HepG2 (cell line): ENCODE results near the gene SLC22A23. TPM values are rescaled to one million over a fixed set of nuclear protein-coding genes. Genes with fewer than 3 reads are reported as not detected.

Experiments used
- AGO2 ChIP-seq: fragments of 200-400 bp; formaldehyde crosslinking; optimal IDR thresholded peaks from 2 replicates; pipeline ENCODE3; 2017; ENCODE audit warnings: mild to moderate bottlenecking, low read depth, low read length, moderate library complexity
- CBX5 ChIP-seq: sonication (generic); formaldehyde crosslinking; IDR thresholded peaks from 2 replicates; pipeline ENCODE4 v1.4.0; 2020; ENCODE audit warnings: missing genetic modification reagents, borderline replicate concordance
- CCDC6 ChIP-seq: sonication (generic); formaldehyde crosslinking; IDR thresholded peaks from 2 replicates; pipeline ENCODE4 v1.8.1; 2022; ENCODE audit warnings: mild to moderate bottlenecking, missing genetic modification reagents, moderate library complexity
- CENPX ChIP-seq: sonication (generic); formaldehyde crosslinking; IDR thresholded peaks from 2 replicates; pipeline ENCODE4 v1.9.0; 2021; ENCODE audit warnings: mild to moderate bottlenecking, missing genetic modification reagents, moderate library complexity
- DMAP1 ChIP-seq: IDR thresholded peaks from 2 replicates; pipeline ENCODE4 v1.6.1; 2016
- E2F5 ChIP-seq: sonication (generic); formaldehyde crosslinking; conservative IDR thresholded peaks from 2 replicates; pipeline ENCODE4 v1.4.0; 2020; ENCODE audit warnings: missing genetic modification reagents
- HIVEP1 ChIP-seq: sonication (generic); formaldehyde crosslinking; IDR thresholded peaks from 2 replicates; pipeline ENCODE4 v1.4.0; 2020; ENCODE audit warnings: mild to moderate bottlenecking, missing genetic modification reagents
- IKZF1 ChIP-seq: fragments of 450-650 bp; IDR thresholded peaks from 2 replicates; pipeline ENCODE4 v1.7.1; 2016
- KDM6A ChIP-seq: IDR thresholded peaks from 2 replicates; pipeline ENCODE4 v1.6.1; 2016; ENCODE audit warnings: low read depth
- MLLT10 ChIP-seq: sonication (generic); formaldehyde crosslinking; IDR thresholded peaks from 2 replicates; pipeline ENCODE4 v1.4.0; 2020; ENCODE audit warnings: missing genetic modification reagents
- MTA1 ChIP-seq: sonication (generic); formaldehyde crosslinking; IDR thresholded peaks from 2 replicates; pipeline ENCODE4 v1.4.0; 2020; ENCODE audit warnings: missing genetic modification reagents, mild to moderate bottlenecking, borderline replicate concordance
- NFE2L2 ChIP-seq: fragments of 150-350 bp; IDR thresholded peaks from 2 replicates; pipeline ENCODE4 v1.6.1; 2014; ENCODE audit warnings: low read length
- RFX1 ChIP-seq: fragments of 450-650 bp; IDR thresholded peaks from 2 replicates; pipeline ENCODE4 v1.6.1; 2017
- SALL1 ChIP-seq: sonication (generic); formaldehyde crosslinking; IDR thresholded peaks from 2 replicates; pipeline ENCODE4 v1.8.0; 2022; ENCODE audit warnings: mild to moderate bottlenecking, missing genetic modification reagents
- SIX1 ChIP-seq: sonication (generic); formaldehyde crosslinking; IDR thresholded peaks from 2 replicates; pipeline ENCODE4 v1.4.0; 2020; ENCODE audit warnings: missing genetic modification reagents, borderline replicate concordance
- TFDP2 ChIP-seq: sonication (generic); formaldehyde crosslinking; IDR thresholded peaks from 2 replicates; pipeline ENCODE4 v1.4.0; 2020; ENCODE audit warnings: missing genetic modification reagents
- ZNF207 ChIP-seq: fragments of 450-650 bp; IDR thresholded peaks from 2 replicates; pipeline ENCODE4 v1.6.1; 2016; ENCODE audit warnings: antibody characterized with exemption, borderline replicate concordance
- ZNF232 ChIP-seq: sonication (generic); formaldehyde crosslinking; IDR thresholded peaks from 2 replicates; pipeline ENCODE4 v1.4.0; 2020; ENCODE audit warnings: missing genetic modification reagents, borderline replicate concordance
- ZNF30 ChIP-seq: sonication (generic); formaldehyde crosslinking; IDR thresholded peaks from 2 replicates; pipeline ENCODE4 v1.5.0; 2020; ENCODE audit warnings: mild to moderate bottlenecking, missing genetic modification reagents
- ZNF644 ChIP-seq: IDR thresholded peaks from 2 replicates; pipeline ENCODE4 v1.6.1; 2016; ENCODE audit warnings: low read depth
- ZNF83 ChIP-seq: sonication (generic); formaldehyde crosslinking; IDR thresholded peaks from 2 replicates; pipeline ENCODE4 v1.4.0; 2020; ENCODE audit warnings: missing genetic modification reagents, mild to moderate bottlenecking, borderline replicate concordance
- ZZZ3 ChIP-seq: sonication (generic); formaldehyde crosslinking; IDR thresholded peaks from 2 replicates; pipeline ENCODE4 v1.4.0; 2020; ENCODE audit warnings: missing genetic modification reagents, mild to moderate bottlenecking, borderline replicate concordance
- polyA plus RNA-seq, 8 experiments: library from polyadenylated mRNA; depleted of rRNA in 3 of 8; stranded (reverse) in 7 of 8; unstranded in 1 of 8; fragments of >200 nt; fragmentation: Illumina TruSeq in 4 of 8; extraction: Trizol in 4 of 8; gene quantifications; 2 replicates each; pipeline versions ENCODE4 v1.2.1 to v1.2.3, GENCODE V29; 2011 to 2016; ENCODE audit warnings: low read depth in 4 of 8, missing spikeins in 1 of 8, mixed read lengths in 1 of 8; ENCODE audit not compliant: insufficient read depth in 1 of 8
- total RNA-seq, 5 experiments: library from RNA; depleted of rRNA; stranded (reverse); fragments of >200 nt; fragmentation: Illumina TruSeq; extraction: Trizol; gene quantifications; 2 replicates each; pipeline ENCODE4 v1.2.3, GENCODE V29; 2016; ENCODE audit warnings: low read depth in 1 of 5
- TF ChIP-seq, protein P1 (sequence below): sonication (generic); formaldehyde crosslinking; IDR thresholded peaks from 2 replicates; pipeline ENCODE4 v1.5.0; 2020; ENCODE audit warnings: mild to moderate bottlenecking, missing genetic modification reagents
- TF ChIP-seq, protein P2 (sequence below), 2 experiments: IDR thresholded peaks; 2 replicates each; pipeline ENCODE4 v1.6.1; 2011 to 2012; ENCODE audit warnings: low read length in 2 of 2, borderline replicate concordance in 1 of 2, low read depth in 1 of 2, mild to moderate bottlenecking in 1 of 2, moderate library complexity in 1 of 2

SLC22A23 gene
- total and polyA plus RNA-seq, 2 of the 13 experiments (the other 11 are each of a cell fraction or from before 2014, with no cell fraction given): 11.8 to 17.5 TPM

GRCh38 chr6:3356056-3356823 lies 100.6 kb downstream of the SLC22A23 start (continued):
- peak; percentile 82 for TF ChIP-seq SALL1 (CRISPR knock-in tag)
- TF ChIP-seq RFX1: no peak
- no peak for TF ChIP-seq ZNF207
- TF ChIP-seq MLLT10: 0 out of 2 replicates have a peak, but pooled peaks have one; percentile 59
- no peak for TF ChIP-seq E2F5
- TF ChIP-seq ZNF644: no peak
- TF ChIP-seq CCDC6: no peak
- no peak for TF ChIP-seq NFE2L2
- no peak for TF ChIP-seq AGO2
- TF ChIP-seq, protein P1, sequence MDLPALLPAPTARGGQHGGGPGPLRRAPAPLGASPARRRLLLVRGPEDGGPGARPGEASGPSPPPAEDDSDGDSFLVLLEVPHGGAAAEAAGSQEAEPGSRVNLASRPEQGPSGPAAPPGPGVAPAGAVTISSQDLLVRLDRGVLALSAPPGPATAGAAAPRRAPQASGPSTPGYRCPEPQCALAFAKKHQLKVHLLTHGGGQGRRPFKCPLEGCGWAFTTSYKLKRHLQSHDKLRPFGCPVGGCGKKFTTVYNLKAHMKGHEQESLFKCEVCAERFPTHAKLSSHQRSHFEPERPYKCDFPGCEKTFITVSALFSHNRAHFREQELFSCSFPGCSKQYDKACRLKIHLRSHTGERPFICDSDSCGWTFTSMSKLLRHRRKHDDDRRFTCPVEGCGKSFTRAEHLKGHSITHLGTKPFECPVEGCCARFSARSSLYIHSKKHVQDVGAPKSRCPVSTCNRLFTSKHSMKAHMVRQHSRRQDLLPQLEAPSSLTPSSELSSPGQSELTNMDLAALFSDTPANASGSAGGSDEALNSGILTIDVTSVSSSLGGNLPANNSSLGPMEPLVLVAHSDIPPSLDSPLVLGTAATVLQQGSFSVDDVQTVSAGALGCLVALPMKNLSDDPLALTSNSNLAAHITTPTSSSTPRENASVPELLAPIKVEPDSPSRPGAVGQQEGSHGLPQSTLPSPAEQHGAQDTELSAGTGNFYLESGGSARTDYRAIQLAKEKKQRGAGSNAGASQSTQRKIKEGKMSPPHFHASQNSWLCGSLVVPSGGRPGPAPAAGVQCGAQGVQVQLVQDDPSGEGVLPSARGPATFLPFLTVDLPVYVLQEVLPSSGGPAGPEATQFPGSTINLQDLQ (CRISPR knock-in tag): no peak
- no peak for TF ChIP-seq TFDP2 (CRISPR knock-in tag)
- no peak for TF ChIP-seq ZNF30 (CRISPR knock-in tag)
- no peak for TF ChIP-seq SIX1 (CRISPR knock-in tag)
- TF ChIP-seq ZNF83 (CRISPR knock-in tag): no peak
- TF ChIP-seq KDM6A (CRISPR knock-in tag): no peak
- TF ChIP-seq MTA1 (CRISPR knock-in tag): 0 out of 2 replicates have a peak, but pooled peaks have one; percentile 37
- TF ChIP-seq ZNF232 (CRISPR knock-in tag): peak; percentile 23; the same call in 1 of the 2 replicates
- TF ChIP-seq, protein P2, sequence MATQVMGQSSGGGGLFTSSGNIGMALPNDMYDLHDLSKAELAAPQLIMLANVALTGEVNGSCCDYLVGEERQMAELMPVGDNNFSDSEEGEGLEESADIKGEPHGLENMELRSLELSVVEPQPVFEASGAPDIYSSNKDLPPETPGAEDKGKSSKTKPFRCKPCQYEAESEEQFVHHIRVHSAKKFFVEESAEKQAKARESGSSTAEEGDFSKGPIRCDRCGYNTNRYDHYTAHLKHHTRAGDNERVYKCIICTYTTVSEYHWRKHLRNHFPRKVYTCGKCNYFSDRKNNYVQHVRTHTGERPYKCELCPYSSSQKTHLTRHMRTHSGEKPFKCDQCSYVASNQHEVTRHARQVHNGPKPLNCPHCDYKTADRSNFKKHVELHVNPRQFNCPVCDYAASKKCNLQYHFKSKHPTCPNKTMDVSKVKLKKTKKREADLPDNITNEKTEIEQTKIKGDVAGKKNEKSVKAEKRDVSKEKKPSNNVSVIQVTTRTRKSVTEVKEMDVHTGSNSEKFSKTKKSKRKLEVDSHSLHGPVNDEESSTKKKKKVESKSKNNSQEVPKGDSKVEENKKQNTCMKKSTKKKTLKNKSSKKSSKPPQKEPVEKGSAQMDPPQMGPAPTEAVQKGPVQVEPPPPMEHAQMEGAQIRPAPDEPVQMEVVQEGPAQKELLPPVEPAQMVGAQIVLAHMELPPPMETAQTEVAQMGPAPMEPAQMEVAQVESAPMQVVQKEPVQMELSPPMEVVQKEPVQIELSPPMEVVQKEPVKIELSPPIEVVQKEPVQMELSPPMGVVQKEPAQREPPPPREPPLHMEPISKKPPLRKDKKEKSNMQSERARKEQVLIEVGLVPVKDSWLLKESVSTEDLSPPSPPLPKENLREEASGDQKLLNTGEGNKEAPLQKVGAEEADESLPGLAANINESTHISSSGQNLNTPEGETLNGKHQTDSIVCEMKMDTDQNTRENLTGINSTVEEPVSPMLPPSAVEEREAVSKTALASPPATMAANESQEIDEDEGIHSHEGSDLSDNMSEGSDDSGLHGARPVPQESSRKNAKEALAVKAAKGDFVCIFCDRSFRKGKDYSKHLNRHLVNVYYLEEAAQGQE (IDR thresholded peaks at IDR 0.05; ENCODE audit: borderline replicate concordance in 1 of 2, low read depth in 1 of 2, low read length in 2 of 2): no peak
- no peak for TF ChIP-seq DMAP1 (CRISPR knock-in tag)
- TF ChIP-seq CBX5 (CRISPR knock-in tag): no peak
- TF ChIP-seq ZZZ3 (CRISPR knock-in tag): 0 out of 2 replicates have a peak, but pooled peaks have one; percentile 30
- no peak for TF ChIP-seq HIVEP1 (CRISPR knock-in tag)
- TF ChIP-seq IKZF1: no peak
- TF ChIP-seq CENPX (CRISPR knock-in tag): no peak
